GM08714 (cell line): Measurements from ENCODE around the gene PI4K2B.
"Not testable (repeated sequence)": the region's sequence is repeated elsewhere in the genome, so short reads cannot be mapped to it uniquely, and the experiment has no call there.

Source experiments
- H3K4me3 ChIP-seq: fragments of 200-500 bp; sonication (Bioruptor generic); 2 replicates; pipeline ENCODE4 v1.5.1; 2014; ENCODE audit warnings: mild to moderate bottlenecking, low read length, inconsistent platforms
- ZNF274 ChIP-seq: IDR thresholded peaks from 2 replicates; pipeline ENCODE4 v1.6.1; 2012; ENCODE audit warnings: mild to moderate bottlenecking, low read depth, low read length

Gene PI4K2B

DNA sequence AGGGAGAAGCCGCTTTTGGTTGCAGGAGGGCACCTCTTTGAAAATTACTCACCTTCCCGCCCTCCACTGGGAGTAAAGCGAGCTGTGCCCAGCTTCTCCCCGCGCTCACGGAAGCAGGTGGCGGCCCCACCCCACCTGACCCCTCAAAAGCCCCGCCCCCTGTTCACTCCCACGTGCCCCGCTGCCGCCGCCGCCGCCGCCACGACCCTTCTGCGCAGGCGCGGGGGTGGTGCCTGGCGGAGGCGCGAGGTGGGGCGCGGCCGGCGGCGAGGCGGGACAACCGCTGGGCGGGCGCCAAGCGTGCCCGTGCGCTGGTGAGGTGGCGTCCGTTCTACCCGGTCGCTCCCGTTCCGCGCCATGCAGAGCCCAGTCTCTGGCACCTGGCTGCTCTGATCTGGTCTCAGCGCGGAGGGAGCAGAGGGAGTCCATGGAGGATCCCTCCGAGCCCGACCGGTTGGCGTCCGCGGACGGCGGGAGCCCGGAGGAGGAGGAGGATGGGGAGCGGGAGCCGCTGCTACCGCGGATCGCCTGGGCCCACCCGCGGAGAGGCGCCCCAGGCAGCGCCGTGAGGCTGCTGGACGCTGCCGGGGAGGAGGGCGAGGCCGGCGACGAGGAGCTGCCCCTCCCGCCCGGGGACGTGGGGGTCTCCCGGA lies at the start of gene PI4K2B:
Gene PI4K2B (plus strand): TSS at position 297 of the 653 bp plus-strand sequence. CDS start 131 bp downstream, at position 428.
- TF ChIP-seq ZNF274 = no peak
- H3K4me3 ChIP-seq = peak within 1 kb of the TSS; percentile 89

- no peak for TF ChIP-seq ZNF274
- H3K4me3 ChIP-seq = no peak overlapping the region
Measured at GRCh38 chr4:25184056-25184455, 49.8 kb upstream of the PI4K2B start.

- no peak for TF ChIP-seq ZNF274
Measured at GRCh38 chr4:25190407-25190806, 43.4 kb upstream of the PI4K2B start.

DNA sequence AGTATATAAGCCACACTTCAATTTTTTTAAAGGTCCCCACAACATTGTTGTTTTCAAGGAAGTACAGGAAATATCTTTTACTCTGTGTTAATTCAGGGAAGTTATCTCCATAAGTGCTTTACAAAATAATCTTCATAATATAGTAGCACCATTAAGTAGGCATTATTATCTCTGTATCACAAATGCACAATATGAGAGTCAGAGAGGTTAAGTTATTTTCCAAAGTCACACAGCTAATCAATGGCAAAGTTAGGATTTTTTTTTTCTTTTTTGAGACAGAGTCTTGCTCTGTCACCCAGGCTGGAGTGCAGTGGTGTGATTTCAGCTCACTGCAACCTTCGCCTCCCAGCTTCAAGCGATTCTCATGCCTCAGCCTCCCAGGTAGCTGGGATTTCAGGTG lies 35.1 kb upstream of the PI4K2B start:
- TF ChIP-seq ZNF274 = no peak
- no peak overlapping the region for H3K4me3 ChIP-seq

More at GRCh38 chr4:25190407-25190806, 43.4 kb upstream of the PI4K2B start:
- H3K4me3 ChIP-seq = no peak overlapping the region

DNA sequence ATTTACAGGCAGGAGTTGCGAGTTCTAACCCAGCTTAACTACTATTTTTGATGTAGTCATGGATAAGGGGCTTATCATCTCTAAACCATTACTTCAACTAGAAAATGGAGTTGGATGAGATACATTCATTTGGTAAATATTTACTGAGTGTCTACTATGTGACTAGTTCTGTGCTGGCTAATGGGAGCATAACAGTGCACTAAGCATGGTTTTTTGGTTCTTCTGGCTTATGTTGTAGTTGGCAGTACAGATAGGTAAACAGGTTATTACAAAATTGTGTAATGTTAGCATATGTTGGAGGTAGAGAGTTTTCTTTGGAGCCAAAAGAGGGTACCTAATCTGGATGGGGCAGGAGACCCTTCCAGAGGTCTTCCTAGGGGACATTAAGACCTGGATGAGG lies 25.8 kb upstream of the PI4K2B start:
- TF ChIP-seq ZNF274 = no peak
- no peak overlapping the region for H3K4me3 ChIP-seq

- H3K4me3 ChIP-seq = no peak overlapping the region
- TF ChIP-seq ZNF274 = no peak
Measured at GRCh38 chr4:25209702-25210101, 24.1 kb upstream of the PI4K2B start.

- H3K4me3 ChIP-seq = no peak overlapping the region
- no peak for TF ChIP-seq ZNF274
Measured at GRCh38 chr4:25211721-25212120, 22.1 kb upstream of the PI4K2B start.

GRCh38 chr4:25212822-25213221 lies 21.0 kb upstream of the PI4K2B start:
- H3K4me3 ChIP-seq = no peak overlapping the region
- TF ChIP-seq ZNF274 = no peak

- no peak for TF ChIP-seq ZNF274
- H3K4me3 ChIP-seq = no peak overlapping the region
Measured at GRCh38 chr4:25213347-25213979, 20.4 kb upstream of the PI4K2B start.

DNA sequence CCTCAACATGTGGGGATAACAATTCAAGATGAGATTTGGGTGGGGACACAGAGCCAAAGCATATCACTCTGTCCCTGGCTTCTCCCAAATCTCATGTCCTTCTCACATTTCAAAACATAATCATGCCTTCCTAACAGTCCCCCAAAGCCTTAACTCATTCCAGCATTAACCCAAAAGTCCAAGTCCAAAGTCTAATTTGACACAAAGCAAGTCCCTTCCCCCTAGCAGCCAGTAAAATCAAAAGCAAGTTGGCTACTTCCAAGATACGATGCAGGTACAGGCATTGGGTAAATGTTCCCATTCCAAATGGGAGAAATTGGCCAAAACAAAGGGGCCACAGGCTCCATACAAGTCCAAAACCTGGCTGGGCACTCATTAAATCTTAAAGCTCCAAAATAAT lies 19.1 kb upstream of the PI4K2B start:
- H3K4me3 ChIP-seq = not testable (repeated sequence)

GRCh38 chr4:25215511-25215910 lies 18.3 kb upstream of the PI4K2B start:
- TF ChIP-seq ZNF274 = no peak
- H3K4me3 ChIP-seq = no peak overlapping the region

GRCh38 chr4:25221377-25221776 lies 12.5 kb upstream of the PI4K2B start:
- no peak for TF ChIP-seq ZNF274
- H3K4me3 ChIP-seq = no peak overlapping the region

GRCh38 chr4:25223802-25224375 lies 9.9 kb upstream of the PI4K2B start:
- TF ChIP-seq ZNF274 = no peak
- H3K4me3 ChIP-seq = no peak overlapping the region

- H3K4me3 ChIP-seq = no peak overlapping the region
- no peak for TF ChIP-seq ZNF274
Measured at GRCh38 chr4:25229804-25230203, 4.0 kb upstream of the PI4K2B start.

DNA sequence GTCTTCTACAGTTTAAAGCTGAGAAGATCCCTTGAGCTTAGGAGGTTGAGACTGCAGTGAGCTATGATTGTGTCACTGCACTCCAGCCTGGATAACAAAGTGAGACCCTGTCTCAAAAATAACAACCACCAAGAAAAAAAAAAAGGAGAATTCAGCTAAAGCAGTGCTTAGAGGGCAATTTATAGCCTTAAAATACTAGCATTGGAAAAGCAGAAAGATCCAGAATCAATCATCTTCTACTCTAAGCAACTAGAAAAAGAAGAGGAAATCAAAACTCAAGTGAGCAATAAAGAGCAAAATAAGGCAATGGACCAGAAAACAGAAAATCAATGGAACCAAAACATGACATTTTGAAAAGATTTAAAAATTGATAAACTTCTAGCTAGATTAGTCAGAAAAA lies 639 bp upstream of the PI4K2B start:
- H3K4me3 ChIP-seq = peak overlapping the region; percentile 83
- no peak for TF ChIP-seq ZNF274
